Left ventricle myocardium inferior (tissue), 1 donor: ENCODE data around the gene KRT82. TPM values are rescaled to one million over a fixed set of nuclear protein-coding genes. Genes with fewer than 3 reads are reported as not detected.

Experiments
- DNase-seq: peaks from one replicate; pipeline ENCODE4 v3.0.0-alpha.2; 2020
- H3K27ac ChIP-seq: fragments of 200-600 bp; replicated peaks from 2 replicates; pipeline ENCODE4 v1.8.0; 2021
- H3K27me3 ChIP-seq: fragments of 200-600 bp; 2 replicates; pipeline ENCODE4 v1.8.0; 2021; ENCODE audit warnings: low read depth
- H3K36me3 ChIP-seq: fragments of 200-600 bp; 2 replicates; pipeline ENCODE4 v1.8.0; 2021
- H3K4me1 ChIP-seq: fragments of 200-600 bp; 2 replicates; pipeline ENCODE4 v1.8.0; 2021
- H3K4me3 ChIP-seq: fragments of 200-600 bp; 2 replicates; pipeline ENCODE4 v1.8.0; 2021; ENCODE audit warnings: mild to moderate bottlenecking, moderate library complexity
- H3K9me3 ChIP-seq: fragments of 200-600 bp; replicated peaks from 2 replicates; pipeline ENCODE4 v1.8.0; 2021
- CTCF ChIP-seq: fragments of 200-600 bp; IDR thresholded peaks from 2 replicates; pipeline ENCODE4 v1.8.0; 2021; ENCODE audit warnings: antibody characterized with exemption, mild to moderate bottlenecking, borderline replicate concordance
- intact Hi-C: fragments of 100-400 bp; cut with micrococcal nuclease; formaldehyde crosslinking; loops from one replicate; pipeline ENCODE4 v1.11.0; 2022
- total RNA-seq: library from RNA; stranded (reverse); fragmentation: NEBNext Ultra II Directional; extraction: Animal tissue kit (Norgen Biotek cat#: 25700); gene quantifications from one replicate; pipeline ENCODE4 v1.2.1, GENCODE V29; 2021
- donor health status: DM: no; HTN: yes; CAD: no; lungs with severe emphysema.

Gene KRT82
- total RNA-seq, 1 donor from 2014 or later: not detected

- H3K4me3 ChIP-seq: no peak overlapping the region
- no peak for TF ChIP-seq CTCF
- H3K4me1 ChIP-seq: peaks cover 1% of the 10 kb centered on the region
- H3K27me3 ChIP-seq: peaks cover 63% of the 10 kb centered on the region
- no peaks in the 10 kb centered on the region for H3K36me3 ChIP-seq
- intact Hi-C loops: no loop called here
- no peaks in the 10 kb centered on the region for H3K9me3 ChIP-seq
- H3K27ac ChIP-seq: no peak overlapping the region
- no peak for DNase-seq
Measured at GRCh38 chr12:52437508-52437907, 31.4 kb upstream of the KRT82 start.

GRCh38 chr12:52436828-52437474 is 30.8 kb upstream of the KRT82 start:
- no peak for TF ChIP-seq CTCF
- no peak for DNase-seq
- H3K4me3 ChIP-seq: no peak overlapping the region
- H3K9me3 ChIP-seq: no peaks in the 10 kb centered on the region
- H3K27me3 ChIP-seq: peaks cover 63% of the 10 kb centered on the region
- intact Hi-C loops: no loop called here
- H3K27ac ChIP-seq: peak overlapping the region; percentile 18
- H3K4me1 ChIP-seq: no peaks in the 10 kb centered on the region
- no peaks in the 10 kb centered on the region for H3K36me3 ChIP-seq

GRCh38 chr12:52436000-52436827 is 30.1 kb upstream of the KRT82 start:
- H3K36me3 ChIP-seq: no peaks in the 10 kb centered on the region
- intact Hi-C loops: no loop called here
- DNase-seq: no peak
- H3K9me3 ChIP-seq: no peaks in the 10 kb centered on the region
- no peaks in the 10 kb centered on the region for H3K4me1 ChIP-seq
- peaks cover 63% of the 10 kb centered on the region for H3K27me3 ChIP-seq
- TF ChIP-seq CTCF: no peak
- no peak overlapping the region for H3K4me3 ChIP-seq
- H3K27ac ChIP-seq: peak overlapping the region; percentile 18

GRCh38 chr12:52435659-52435999 is 29.5 kb upstream of the KRT82 start:
- Histone ChIP-seq H3K27me3 (peaks cover 68% of the 10 kb centered on the region), H3K9me3 (no peaks in the 10 kb centered on the region), H3K4me1 (no peaks in the 10 kb centered on the region), H3K36me3 (no peaks in the 10 kb centered on the region), H3K4me3 (no peak overlapping the region), H3K27ac (no peak overlapping the region)
- no peak for DNase-seq
- no peak for TF ChIP-seq CTCF
- intact Hi-C loops: no loop called here

- Histone ChIP-seq H3K4me1 (no peaks in the 10 kb centered on the region), H3K9me3 (no peaks in the 10 kb centered on the region), H3K27me3 (peaks cover 73% of the 10 kb centered on the region), H3K4me3 (no peak overlapping the region), H3K36me3 (no peaks in the 10 kb centered on the region), H3K27ac (no peak overlapping the region)
- no peak for TF ChIP-seq CTCF
- DNase-seq: no peak
- intact Hi-C loops: no loop called here
Measured at GRCh38 chr12:52434760-52435530, 28.8 kb upstream of the KRT82 start.
